Liver (tissue), 9 donors: ENCODE results near the gene SARM1. TPM values are rescaled to one million over a fixed set of nuclear protein-coding genes. Genes with fewer than 3 reads are reported as not detected.

ENCODE experiments used
- DNase-seq: peaks from one replicate; pipeline ENCODE4 v3.0.0-alpha.2; 2017; ENCODE audit warnings: low spot score
- H3K27ac ChIP-seq, 2 donors: one replicate each; pipeline ENCODE4 v1.7.0; 2013; ENCODE audit warnings: inconsistent platforms in 2 of 2, low read length in 2 of 2, control low read depth in 1 of 2, low read depth in 1 of 2, mild to moderate bottlenecking in 1 of 2
- H3K27me3 ChIP-seq, 4 donors: one replicate each; pipeline versions ENCODE4 v1.6.1 to v1.7.0; 2013; ENCODE audit warnings: low read length in 3 of 4, inconsistent platforms in 1 of 4, mild to moderate bottlenecking in 1 of 4, moderate library complexity in 1 of 4; ENCODE audit not compliant: control insufficient read depth in 4 of 4, insufficient read depth in 4 of 4
- H3K36me3 ChIP-seq, 4 donors: one replicate each; pipeline versions ENCODE4 v1.6.1 to v1.7.0; 2013; ENCODE audit warnings: low read length in 3 of 4, mild to moderate bottlenecking in 3 of 4, low read depth in 1 of 4, moderate library complexity in 1 of 4; ENCODE audit not compliant: control insufficient read depth in 4 of 4, insufficient read depth in 3 of 4
- H3K4me1 ChIP-seq, 4 donors: one replicate each; pipeline versions ENCODE4 v1.6.1 to v1.7.0; 2013; ENCODE audit warnings: low read length in 3 of 4, mild to moderate bottlenecking in 3 of 4, moderate library complexity in 1 of 4; ENCODE audit not compliant: control insufficient read depth in 4 of 4, insufficient read depth in 4 of 4
- H3K4me3 ChIP-seq, 3 donors: one replicate each; pipeline versions ENCODE4 v1.6.1 to v1.7.0; 2013; ENCODE audit warnings: low read length in 3 of 3, control low read depth in 1 of 3, low read depth in 1 of 3, mild to moderate bottlenecking in 1 of 3
- H3K9ac ChIP-seq, 2 donors: one replicate each; pipeline ENCODE4 v1.7.0; 2013; ENCODE audit warnings: low read length in 2 of 2, mild to moderate bottlenecking in 2 of 2, moderate library complexity in 2 of 2, control low read depth in 1 of 2, low read depth in 1 of 2
- H3K9me3 ChIP-seq, 4 donors: one replicate each; pipeline versions ENCODE4 v1.6.1 to v1.7.0; 2013; ENCODE audit warnings: low read length in 3 of 4; ENCODE audit not compliant: control insufficient read depth in 4 of 4
- ATF3 ChIP-seq: IDR thresholded peaks from 2 replicates; pipeline ENCODE4 v1.6.1; 2016; ENCODE audit warnings: antibody characterized with exemption
- EGR1 ChIP-seq, 2 donors: IDR thresholded peaks; 2 replicates each; pipeline ENCODE4 v1.6.1; 2016 to 2018; ENCODE audit warnings: antibody characterized with exemption in 2 of 2, low read depth in 2 of 2
- FOXA2 ChIP-seq: IDR thresholded peaks from 2 replicates; pipeline ENCODE4 v1.6.1; 2016; ENCODE audit warnings: antibody characterized with exemption
- HNF4A ChIP-seq, 2 donors: conservative IDR thresholded peaks; 2 replicates each; pipeline ENCODE4 v1.6.1; 2016; ENCODE audit warnings: antibody characterized with exemption in 2 of 2, mild to moderate bottlenecking in 2 of 2
- JUND ChIP-seq, 2 donors: IDR thresholded peaks; 2 replicates each; pipeline ENCODE4 v1.6.1; 2016; ENCODE audit warnings: antibody characterized with exemption in 2 of 2
- RAD21 ChIP-seq, 2 donors: IDR thresholded peaks; 2 replicates each; pipeline ENCODE4 v1.6.1; 2016; ENCODE audit warnings: antibody characterized with exemption in 2 of 2, mild to moderate bottlenecking in 2 of 2
- REST ChIP-seq: IDR thresholded peaks from 2 replicates; pipeline ENCODE4 v1.6.1; 2016; ENCODE audit warnings: antibody characterized with exemption, mild to moderate bottlenecking
- RXRA ChIP-seq, 2 donors: IDR thresholded peaks; 2 replicates each; pipeline ENCODE4 v1.6.1; 2017 to 2018; ENCODE audit warnings: antibody characterized with exemption in 2 of 2, mild to moderate bottlenecking in 1 of 2
- SP1 ChIP-seq: IDR thresholded peaks from 2 replicates; pipeline ENCODE4 v1.6.1; 2018; ENCODE audit warnings: antibody characterized with exemption, mild to moderate bottlenecking
- YY1 ChIP-seq: IDR thresholded peaks from 2 replicates; pipeline ENCODE4 v1.6.1; 2016; ENCODE audit warnings: antibody characterized with exemption, mild to moderate bottlenecking
- WGBS: extraction: QIAGEN DNeasy Blood & Tissue Kit; methylation state at CpG from one replicate; pipeline ENCODE4 v1.1.7; 2013; 5-methylcytosine and 5-hydroxymethylcytosine counted together
- polyA plus RNA-seq, 2 donors: library from polyadenylated mRNA; stranded (reverse) in 1 of 2; unstranded in 1 of 2; fragments of 200-250 nt in 1 of 2; fragments of >200 nt in 1 of 2; fragmentation: Nextera tagmentation in 1 of 2; extraction: Ambion mirVana in 1 of 2; gene quantifications; one replicate each; pipeline versions ENCODE4 v1.2.1 to v1.2.3, GENCODE V29; 2013 to 2015
- total RNA-seq, 2 donors: library from RNA; depleted of rRNA; stranded (reverse); fragments of >200 nt; gene quantifications; one replicate each; pipeline ENCODE4 v1.2.3, GENCODE V29; 2014
- TF ChIP-seq, protein P1 (sequence below): IDR thresholded peaks from 2 replicates; pipeline ENCODE4 v1.6.1; 2016; ENCODE audit warnings: antibody characterized with exemption
- TF ChIP-seq, protein P2 (sequence below): fragments of 150-350 bp; IDR thresholded peaks from 2 replicates; pipeline ENCODE4 v1.5.1; 2017; ENCODE audit warnings: improper control_type of control experiment, low read depth, low read length; ENCODE audit not compliant: missing input control
- TF ChIP-seq, protein P3 (sequence below): IDR thresholded peaks from 2 replicates; pipeline ENCODE4 v1.6.1; 2016; ENCODE audit warnings: antibody characterized with exemption
- donor health status: healthy.
- donor health status: healthy.
- donor health status: healthy.
- donor health status: healthy.
- donor health status: healthy.

SARM1 gene
- total and polyA plus RNA-seq, 4 donors, result 2.4 to 5.4 (median 5.1) TPM

- no peak overlapping the region for H3K9ac ChIP-seq
- no peaks in the 10 kb centered on the region for H3K9me3 ChIP-seq
- H3K36me3 ChIP-seq, result no peaks in the 10 kb centered on the region
- 95% methylated on average over 3 of the region's 3 CpGs for WGBS
- no peak for DNase-seq
- no peaks in the 10 kb centered on the region for H3K27me3 ChIP-seq
- TF ChIP-seq JUND (IDR thresholded peaks at IDR 0.05), result no peak
- no peak overlapping the region for H3K27ac ChIP-seq
- no peak overlapping the region for H3K4me3 ChIP-seq
- H3K4me1 ChIP-seq, result peaks cover 0 to 7% (median 6%) of the 10 kb centered on the region in 4 donors
Observed at GRCh38 chr17:28412099-28412498, 40.6 kb downstream of the SARM1 start.

DNA sequence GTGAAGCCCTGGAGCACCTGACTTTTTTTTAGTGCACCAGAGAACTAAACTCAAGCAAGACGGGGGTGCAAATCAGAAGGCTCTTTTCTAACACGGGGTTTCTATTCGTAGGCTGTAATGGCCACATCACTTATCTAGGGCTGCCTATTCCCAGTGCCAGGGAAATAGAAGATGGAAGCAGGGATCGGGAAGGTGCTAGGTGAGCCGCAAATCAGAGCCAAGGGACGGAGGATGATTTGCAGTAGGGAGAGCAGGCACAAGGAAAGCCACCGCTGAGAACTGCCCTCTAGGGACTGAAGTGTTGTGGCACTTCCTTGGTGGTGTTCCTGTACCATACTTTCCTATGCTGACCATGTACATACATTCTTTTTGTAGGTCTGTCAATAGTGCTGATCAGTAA lies 42.3 kb downstream of the SARM1 start:
- no peak for DNase-seq
- Histone ChIP-seq H3K9me3 (no peaks in the 10 kb centered on the region), H3K27me3 (no peaks in the 10 kb centered on the region), H3K36me3 (no peaks in the 10 kb centered on the region), H3K4me3 (no peak overlapping the region), H3K4me1 (peaks cover 0 to 9% (median 8%) of the 10 kb centered on the region in 4 donors), H3K9ac (no peak overlapping the region), H3K27ac (no peak overlapping the region)
- WGBS, result 79% methylated on average over 7 of the region's 7 CpGs
- TF ChIP-seq, protein P1, sequence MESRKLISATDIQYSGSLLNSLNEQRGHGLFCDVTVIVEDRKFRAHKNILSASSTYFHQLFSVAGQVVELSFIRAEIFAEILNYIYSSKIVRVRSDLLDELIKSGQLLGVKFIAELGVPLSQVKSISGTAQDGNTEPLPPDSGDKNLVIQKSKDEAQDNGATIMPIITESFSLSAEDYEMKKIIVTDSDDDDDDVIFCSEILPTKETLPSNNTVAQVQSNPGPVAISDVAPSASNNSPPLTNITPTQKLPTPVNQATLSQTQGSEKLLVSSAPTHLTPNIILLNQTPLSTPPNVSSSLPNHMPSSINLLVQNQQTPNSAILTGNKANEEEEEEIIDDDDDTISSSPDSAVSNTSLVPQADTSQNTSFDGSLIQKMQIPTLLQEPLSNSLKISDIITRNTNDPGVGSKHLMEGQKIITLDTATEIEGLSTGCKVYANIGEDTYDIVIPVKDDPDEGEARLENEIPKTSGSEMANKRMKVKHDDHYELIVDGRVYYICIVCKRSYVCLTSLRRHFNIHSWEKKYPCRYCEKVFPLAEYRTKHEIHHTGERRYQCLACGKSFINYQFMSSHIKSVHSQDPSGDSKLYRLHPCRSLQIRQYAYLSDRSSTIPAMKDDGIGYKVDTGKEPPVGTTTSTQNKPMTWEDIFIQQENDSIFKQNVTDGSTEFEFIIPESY, result no peak
- TF ChIP-seq ATF3 (no peak), HNF4A (conservative IDR thresholded peaks at IDR 0.05) (no peak), REST (no peak), YY1 (no peak), RXRA (IDR thresholded peaks at IDR 0.05) (no peak), FOXA2 (no peak), SP1 (no peak)

GRCh38 chr17:28415886-28416285 lies 44.4 kb downstream of the SARM1 start:
- no peaks in the 10 kb centered on the region for H3K36me3 ChIP-seq
- H3K27ac ChIP-seq, result no peak overlapping the region
- H3K9ac ChIP-seq, result no peak overlapping the region
- no peak for TF ChIP-seq RAD21 (IDR thresholded peaks at IDR 0.05)
- TF ChIP-seq, protein P2, sequence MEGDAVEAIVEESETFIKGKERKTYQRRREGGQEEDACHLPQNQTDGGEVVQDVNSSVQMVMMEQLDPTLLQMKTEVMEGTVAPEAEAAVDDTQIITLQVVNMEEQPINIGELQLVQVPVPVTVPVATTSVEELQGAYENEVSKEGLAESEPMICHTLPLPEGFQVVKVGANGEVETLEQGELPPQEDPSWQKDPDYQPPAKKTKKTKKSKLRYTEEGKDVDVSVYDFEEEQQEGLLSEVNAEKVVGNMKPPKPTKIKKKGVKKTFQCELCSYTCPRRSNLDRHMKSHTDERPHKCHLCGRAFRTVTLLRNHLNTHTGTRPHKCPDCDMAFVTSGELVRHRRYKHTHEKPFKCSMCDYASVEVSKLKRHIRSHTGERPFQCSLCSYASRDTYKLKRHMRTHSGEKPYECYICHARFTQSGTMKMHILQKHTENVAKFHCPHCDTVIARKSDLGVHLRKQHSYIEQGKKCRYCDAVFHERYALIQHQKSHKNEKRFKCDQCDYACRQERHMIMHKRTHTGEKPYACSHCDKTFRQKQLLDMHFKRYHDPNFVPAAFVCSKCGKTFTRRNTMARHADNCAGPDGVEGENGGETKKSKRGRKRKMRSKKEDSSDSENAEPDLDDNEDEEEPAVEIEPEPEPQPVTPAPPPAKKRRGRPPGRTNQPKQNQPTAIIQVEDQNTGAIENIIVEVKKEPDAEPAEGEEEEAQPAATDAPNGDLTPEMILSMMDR, result no peak
- TF ChIP-seq EGR1 (IDR thresholded peaks at IDR 0.05; ENCODE audit: low read depth in 2 of 2), result no peak
- TF ChIP-seq, protein P3, sequence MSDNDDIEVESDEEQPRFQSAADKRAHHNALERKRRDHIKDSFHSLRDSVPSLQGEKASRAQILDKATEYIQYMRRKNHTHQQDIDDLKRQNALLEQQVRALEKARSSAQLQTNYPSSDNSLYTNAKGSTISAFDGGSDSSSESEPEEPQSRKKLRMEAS, result no peak
- no peak for TF ChIP-seq FOXA2
- no peak for TF ChIP-seq SP1
- no peak for TF ChIP-seq YY1
- no peak for TF ChIP-seq REST
- H3K4me3 ChIP-seq, result no peak overlapping the region
- 96% methylated on average over 3 of the region's 3 CpGs for WGBS
- no peaks in the 10 kb centered on the region for H3K9me3 ChIP-seq
- DNase-seq, result no peak
- H3K4me1 ChIP-seq, result peaks cover 0 to 9% (median 8%) of the 10 kb centered on the region in 4 donors
- no peaks in the 10 kb centered on the region for H3K27me3 ChIP-seq
